Left ventricle myocardium inferior (tissue), 1 donor: ENCODE results near the gene IGFL1. TPM values are rescaled to one million over a fixed set of nuclear protein-coding genes. Genes with fewer than 3 reads are reported as not detected.
"Not testable (repeated sequence)": the region's sequence is repeated elsewhere in the genome, so short reads cannot be mapped to it uniquely, and the experiment has no call there.

Experiments used
- DNase-seq: peaks from one replicate; pipeline ENCODE4 v3.0.0-alpha.2; 2020
- H3K27ac ChIP-seq: fragments of 200-600 bp; replicated peaks from 2 replicates; pipeline ENCODE4 v1.8.0; 2021
- H3K27me3 ChIP-seq: fragments of 200-600 bp; 2 replicates; pipeline ENCODE4 v1.8.0; 2021; ENCODE audit warnings: low read depth
- H3K36me3 ChIP-seq: fragments of 200-600 bp; 2 replicates; pipeline ENCODE4 v1.8.0; 2021
- H3K4me1 ChIP-seq: fragments of 200-600 bp; 2 replicates; pipeline ENCODE4 v1.8.0; 2021
- H3K4me3 ChIP-seq: fragments of 200-600 bp; 2 replicates; pipeline ENCODE4 v1.8.0; 2021; ENCODE audit warnings: mild to moderate bottlenecking, moderate library complexity
- H3K9me3 ChIP-seq: fragments of 200-600 bp; replicated peaks from 2 replicates; pipeline ENCODE4 v1.8.0; 2021
- CTCF ChIP-seq: fragments of 200-600 bp; IDR thresholded peaks from 2 replicates; pipeline ENCODE4 v1.8.0; 2021; ENCODE audit warnings: antibody characterized with exemption, mild to moderate bottlenecking, borderline replicate concordance
- intact Hi-C: fragments of 100-400 bp; cut with micrococcal nuclease; formaldehyde crosslinking; loops from one replicate; pipeline ENCODE4 v1.11.0; 2022
- total RNA-seq: library from RNA; stranded (reverse); fragmentation: NEBNext Ultra II Directional; extraction: Animal tissue kit (Norgen Biotek cat#: 25700); gene quantifications from one replicate; pipeline ENCODE4 v1.2.1, GENCODE V29; 2021
- donor health status: DM: no; HTN: yes; CAD: no; lungs with severe emphysema.

IGFL1 gene
- total RNA-seq, 1 donor from 2014 or later, result not detected

GRCh38 chr19:46250076-46250735, 20.7 kb downstream of the IGFL1 start:
- no peak overlapping the region for H3K4me3 ChIP-seq
- DNase-seq, result no peak
- no peaks in the 10 kb centered on the region for H3K36me3 ChIP-seq
- intact Hi-C loops, result no loop called here
- H3K9me3 ChIP-seq, result no peaks in the 10 kb centered on the region
- peaks cover 74% of the 10 kb centered on the region for H3K27me3 ChIP-seq
- TF ChIP-seq CTCF, result no peak
- H3K4me1 ChIP-seq, result no peaks in the 10 kb centered on the region
- no peak overlapping the region for H3K27ac ChIP-seq

DNA sequence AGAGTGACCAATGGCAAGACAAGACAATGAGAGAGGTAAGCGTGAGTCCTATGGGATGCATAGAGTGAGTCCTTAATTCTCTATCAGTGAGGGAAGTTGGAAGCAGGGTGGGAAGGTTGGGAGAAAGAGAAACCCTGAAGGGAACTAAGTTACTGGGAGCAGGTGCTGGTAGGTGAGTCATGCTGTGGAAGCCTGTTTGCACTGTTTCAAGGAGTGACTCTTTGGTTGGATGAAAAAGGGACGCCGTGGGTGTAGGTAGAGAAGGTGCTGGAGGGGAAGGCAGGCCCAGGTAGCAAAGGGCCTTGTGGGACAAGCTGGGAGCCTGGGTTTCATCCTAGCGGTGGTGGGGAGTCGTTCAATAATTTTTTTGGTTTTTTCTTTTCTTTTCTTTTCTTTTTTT, 21.9 kb downstream of the IGFL1 start:
- Histone ChIP-seq H3K27me3 (peaks cover 62% of the 10 kb centered on the region), H3K4me3 (no peak overlapping the region), H3K9me3 (no peaks in the 10 kb centered on the region), H3K27ac (no peak overlapping the region), H3K4me1 (no peaks in the 10 kb centered on the region), H3K36me3 (no peaks in the 10 kb centered on the region)
- TF ChIP-seq CTCF, result no peak
- no peak for DNase-seq
- intact Hi-C loops, result no loop called here

GRCh38 chr19:46254776-46255175, 25.2 kb downstream of the IGFL1 start:
- intact Hi-C loops, result loop anchor here (5.0 kb wide), 1 partner anchor 222 kb away; no protein-coding TSS in a partner anchor
- Histone ChIP-seq H3K27me3 (peaks cover 59% of the 10 kb centered on the region), H3K9me3 (no peaks in the 10 kb centered on the region), H3K36me3 (no peaks in the 10 kb centered on the region), H3K4me3 (no peak overlapping the region), H3K27ac (no peak overlapping the region), H3K4me1 (no peaks in the 10 kb centered on the region)
- no peak for TF ChIP-seq CTCF
- DNase-seq, result no peak

GRCh38 chr19:46256855-46257254, 27.3 kb downstream of the IGFL1 start:
- no peaks in the 10 kb centered on the region for H3K9me3 ChIP-seq
- TF ChIP-seq CTCF, result no peak
- H3K27me3 ChIP-seq, result peaks cover 59% of the 10 kb centered on the region
- no peak overlapping the region for H3K27ac ChIP-seq
- DNase-seq, result no peak
- no peaks in the 10 kb centered on the region for H3K36me3 ChIP-seq
- H3K4me1 ChIP-seq, result no peaks in the 10 kb centered on the region
- no peak overlapping the region for H3K4me3 ChIP-seq
- intact Hi-C loops, result loop anchor here (5.0 kb wide), 1 partner anchor 225 kb away; no protein-coding TSS in a partner anchor

- H3K36me3 ChIP-seq, H3K4me3 ChIP-seq, H3K9me3 ChIP-seq, DNase-seq, H3K27ac ChIP-seq, H3K4me1 ChIP-seq: not testable (repeated sequence)
- intact Hi-C loops, result loop anchor here (10.0 kb wide), 1 partner anchor 177 kb away; no protein-coding TSS in a partner anchor
- H3K27me3 ChIP-seq, result peaks cover 88% of the 10 kb centered on the region
Measured at GRCh38 chr19:46261501-46261900, 32.0 kb downstream of the IGFL1 start.

GRCh38 chr19:46262684-46263296, 33.2 kb downstream of the IGFL1 start:
- H3K36me3 ChIP-seq, H3K4me3 ChIP-seq, H3K27ac ChIP-seq, DNase-seq, H3K4me1 ChIP-seq, H3K9me3 ChIP-seq: not testable (repeated sequence)
- intact Hi-C loops, result loop anchor here (10.0 kb wide), 1 partner anchor 178 kb away; no protein-coding TSS in a partner anchor
- peaks cover 80% of the 10 kb centered on the region for H3K27me3 ChIP-seq

DNA sequence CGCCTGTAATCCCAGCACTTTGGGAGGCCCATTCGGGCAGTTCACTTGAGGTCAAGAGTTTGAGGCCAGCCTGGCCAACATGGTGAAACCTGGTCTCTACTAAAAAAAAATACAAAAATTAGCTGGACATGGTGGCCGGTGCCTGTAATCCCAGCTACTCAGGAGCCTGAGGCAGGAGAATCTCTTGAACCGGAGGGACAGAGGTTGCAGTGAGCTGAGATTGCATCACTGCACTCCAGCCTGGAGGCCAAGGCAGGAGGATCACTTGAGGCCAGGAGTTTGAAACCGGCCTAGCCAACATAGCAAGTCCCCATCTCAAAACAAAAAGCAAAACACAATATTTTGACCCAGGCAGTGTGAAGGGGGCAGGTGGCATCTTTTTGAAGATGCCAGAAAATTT, 35.3 kb downstream of the IGFL1 start:
- not testable (repeated sequence) for H3K36me3 ChIP-seq, H3K4me3 ChIP-seq, H3K27ac ChIP-seq, H3K4me1 ChIP-seq, H3K9me3 ChIP-seq, DNase-seq
- H3K27me3 ChIP-seq, result peaks cover 77% of the 10 kb centered on the region
- intact Hi-C loops, result loop anchor here (10.0 kb wide), 1 partner anchor 180 kb away; no protein-coding TSS in a partner anchor
